Adipocyte (in vitro differentiated cells): ENCODE results near the gene AHDC1.

Source experiments
- DNase-seq: peaks from one replicate; pipeline ENCODE4 v3.0.0-alpha.2; 2015; ENCODE audit warnings: low read depth
- H3K27me3 ChIP-seq: replicated peaks from 2 replicates; pipeline ENCODE4 v1.7.0; 2013; ENCODE audit warnings: mild to moderate bottlenecking, low read length, moderate library complexity; ENCODE audit not compliant: control insufficient read depth, insufficient read depth
- H3K36me3 ChIP-seq: 2 replicates; pipeline ENCODE4 v1.7.0; 2013; ENCODE audit warnings: low read length, mild to moderate bottlenecking, moderate library complexity; ENCODE audit not compliant: control insufficient read depth, insufficient read depth, severe bottlenecking
- H3K4me1 ChIP-seq: 2 replicates; pipeline ENCODE4 v1.7.0; 2013; ENCODE audit warnings: mild to moderate bottlenecking, low read length, moderate library complexity; ENCODE audit not compliant: control insufficient read depth, insufficient read depth
- H3K4me3 ChIP-seq: 2 replicates; pipeline ENCODE4 v1.7.0; 2013; ENCODE audit warnings: mild to moderate bottlenecking, low read length, moderate library complexity
- H3K9ac ChIP-seq: 2 replicates; pipeline ENCODE4 v1.7.0; 2013; ENCODE audit warnings: mild to moderate bottlenecking, low read length, moderate library complexity
- H3K9me3 ChIP-seq: 2 replicates; pipeline ENCODE4 v1.7.0; 2013; ENCODE audit warnings: mild to moderate bottlenecking, low read length, moderate library complexity; ENCODE audit not compliant: control insufficient read depth

AHDC1 gene

GRCh38 chr1:27583479-27583878 lies 20.5 kb downstream of the AHDC1 start:
- H3K9ac ChIP-seq: no peak overlapping the region
- peaks cover 23% of the 10 kb centered on the region for H3K4me1 ChIP-seq
- no peaks in the 10 kb centered on the region for H3K36me3 ChIP-seq
- no peaks in the 10 kb centered on the region for H3K9me3 ChIP-seq
- no peak for DNase-seq
- no peaks in the 10 kb centered on the region for H3K27me3 ChIP-seq
- no peak overlapping the region for H3K4me3 ChIP-seq

GRCh38 chr1:27581823-27582243 lies 22.1 kb downstream of the AHDC1 start:
- peaks cover 29% of the 10 kb centered on the region for H3K4me1 ChIP-seq
- no peaks in the 10 kb centered on the region for H3K27me3 ChIP-seq

GRCh38 chr1:27577504-27578188 lies 26.3 kb downstream of the AHDC1 start:
- peaks cover 52% of the 10 kb centered on the region for H3K4me1 ChIP-seq
- no peaks in the 10 kb centered on the region for H3K27me3 ChIP-seq
- no peaks in the 10 kb centered on the region for H3K9me3 ChIP-seq
- H3K9ac ChIP-seq: no peak overlapping the region
- no peak overlapping the region for H3K4me3 ChIP-seq
- DNase-seq: no peak
- no peaks in the 10 kb centered on the region for H3K36me3 ChIP-seq

More at GRCh38 chr1:27581823-27582243, 22.1 kb downstream of the AHDC1 start:
- Histone ChIP-seq H3K9me3 (no peaks in the 10 kb centered on the region), H3K36me3 (no peaks in the 10 kb centered on the region), H3K9ac (no peak overlapping the region), H3K4me3 (no peak overlapping the region)
- DNase-seq: no peak

- DNase-seq: no peak
- no peak overlapping the region for H3K4me3 ChIP-seq
- peaks cover 54% of the 10 kb centered on the region for H3K4me1 ChIP-seq
These were observed 27.1 kb downstream of the AHDC1 start for GRCh38 chr1:27576806-27577227.

GRCh38 chr1:27575840-27576331 lies 28.1 kb downstream of the AHDC1 start:
- Histone ChIP-seq H3K4me1 (peaks cover 52% of the 10 kb centered on the region), H3K9ac (peak overlapping the region; percentile 69), H3K27me3 (no peaks in the 10 kb centered on the region), H3K9me3 (no peaks in the 10 kb centered on the region), H3K4me3 (peak overlapping the region; percentile 64), H3K36me3 (no peaks in the 10 kb centered on the region)
- peak; percentile 65 for DNase-seq

More at GRCh38 chr1:27576806-27577227, 27.1 kb downstream of the AHDC1 start:
- H3K9me3 ChIP-seq: no peaks in the 10 kb centered on the region
- H3K36me3 ChIP-seq: no peaks in the 10 kb centered on the region
- peak overlapping the region; percentile 12 for H3K9ac ChIP-seq
- no peaks in the 10 kb centered on the region for H3K27me3 ChIP-seq

GRCh38 chr1:27574871-27575831 lies 28.8 kb downstream of the AHDC1 start:
- Histone ChIP-seq H3K9ac (peak overlapping the region; percentile 61), H3K27me3 (no peaks in the 10 kb centered on the region), H3K36me3 (no peaks in the 10 kb centered on the region), H3K9me3 (no peaks in the 10 kb centered on the region), H3K4me3 (peak overlapping the region; percentile 36), H3K4me1 (peaks cover 58% of the 10 kb centered on the region)
- DNase-seq: peak; percentile 93

- Histone ChIP-seq H3K9ac (peak overlapping the region; percentile 61), H3K4me1 (peaks cover 58% of the 10 kb centered on the region), H3K9me3 (no peaks in the 10 kb centered on the region), H3K4me3 (no peak overlapping the region), H3K36me3 (no peaks in the 10 kb centered on the region), H3K27me3 (no peaks in the 10 kb centered on the region)
- no peak for DNase-seq
These were observed 29.8 kb downstream of the AHDC1 start for GRCh38 chr1:27574001-27574781.

GRCh38 chr1:27572679-27573426 lies 31.1 kb downstream of the AHDC1 start:
- peaks cover 61% of the 10 kb centered on the region for H3K4me1 ChIP-seq
- no peaks in the 10 kb centered on the region for H3K36me3 ChIP-seq
- H3K4me3 ChIP-seq: no peak overlapping the region
- peak; percentile 49 for DNase-seq
- H3K9me3 ChIP-seq: no peaks in the 10 kb centered on the region
- H3K27me3 ChIP-seq: no peaks in the 10 kb centered on the region
- H3K9ac ChIP-seq: peak overlapping the region; percentile 2

GRCh38 chr1:27572019-27572678 lies 31.8 kb downstream of the AHDC1 start:
- Histone ChIP-seq H3K9ac (no peak overlapping the region), H3K4me1 (peaks cover 65% of the 10 kb centered on the region), H3K27me3 (no peaks in the 10 kb centered on the region), H3K9me3 (no peaks in the 10 kb centered on the region), H3K4me3 (no peak overlapping the region), H3K36me3 (no peaks in the 10 kb centered on the region)
- no peak for DNase-seq

- H3K36me3 ChIP-seq: no peaks in the 10 kb centered on the region
- peaks cover 63% of the 10 kb centered on the region for H3K4me1 ChIP-seq
- no peak for DNase-seq
- H3K9me3 ChIP-seq: no peaks in the 10 kb centered on the region
- H3K9ac ChIP-seq: no peak overlapping the region
- H3K27me3 ChIP-seq: no peaks in the 10 kb centered on the region
- no peak overlapping the region for H3K4me3 ChIP-seq
These were observed 32.4 kb downstream of the AHDC1 start for GRCh38 chr1:27571439-27572018.
